OCI-LY3 (cell line): Measurements from ENCODE around the gene LPP.

Experiments
- CTCF ChIP-seq: fragments of 200-600, 300-600 bp; sonication (generic); IDR thresholded peaks from 2 replicates; pipeline ENCODE4 v1.5.1; 2014; ENCODE audit warnings: antibody characterized with exemption, low read length, low read depth
- EZH2phosphoT487 ChIP-seq: fragments of 200-600 bp; shearing (Covaris generic); IDR thresholded peaks from 2 replicates; pipeline ENCODE4 v1.6.1; 2018; ENCODE audit warnings: antibody characterized with exemption, mixed run types, low read depth

GRCh38 chr3:188796122-188796631 lies 642.2 kb downstream of the LPP start:
- TF ChIP-seq CTCF (no peak), EZH2phosphoT487 (no peak)
